NCI-H774 (cell line): ENCODE data around the gene MRPL21.

ENCODE experiments used
- DNase-seq: peaks from one replicate; lab custom pipeline; 2025; lab: John Stamatoyannopoulos, UW

Gene MRPL21

GRCh38 chr11:68935066-68935465, 31.4 kb upstream of the MRPL21 start:
- DNase-seq = no peak

GRCh38 chr11:68934666-68935065, 31.0 kb upstream of the MRPL21 start:
- no peak for DNase-seq

GRCh38 chr11:68934321-68934645, 30.7 kb upstream of the MRPL21 start:
- no peak for DNase-seq

GRCh38 chr11:68933605-68934320, 30.1 kb upstream of the MRPL21 start:
- no peak for DNase-seq

- no peak for DNase-seq
Measured at GRCh38 chr11:68932933-68933577, 29.4 kb upstream of the MRPL21 start.

- no peak for DNase-seq
Measured at GRCh38 chr11:68932358-68932757, 28.7 kb upstream of the MRPL21 start.

- no peak for DNase-seq
Measured at GRCh38 chr11:68931911-68932310, 28.3 kb upstream of the MRPL21 start.

- no peak for DNase-seq
Measured at GRCh38 chr11:68930991-68931855, 27.6 kb upstream of the MRPL21 start.

GRCh38 chr11:68929706-68930570, 26.3 kb upstream of the MRPL21 start:
- no peak for DNase-seq

GRCh38 chr11:68929135-68929534, 25.5 kb upstream of the MRPL21 start:
- no peak for DNase-seq

- DNase-seq = no peak
Measured at GRCh38 chr11:68928136-68928880, 24.7 kb upstream of the MRPL21 start.

GRCh38 chr11:68927280-68928135, 23.9 kb upstream of the MRPL21 start:
- DNase-seq = no peak

- DNase-seq = no peak
Measured at GRCh38 chr11:68925611-68926010, 22.0 kb upstream of the MRPL21 start.

GRCh38 chr11:68924073-68924925, 20.7 kb upstream of the MRPL21 start:
- no peak for DNase-seq

- DNase-seq = no peak
Measured at GRCh38 chr11:68923614-68924013, 20.0 kb upstream of the MRPL21 start.

- DNase-seq = no peak
Measured at GRCh38 chr11:68916439-68916838, 12.8 kb upstream of the MRPL21 start.

GRCh38 chr11:68914761-68915160, 11.1 kb upstream of the MRPL21 start:
- no peak for DNase-seq

- no peak for DNase-seq
Measured at GRCh38 chr11:68913188-68913587, 9.6 kb upstream of the MRPL21 start.

- no peak for DNase-seq
Measured at GRCh38 chr11:68912254-68912653, 8.6 kb upstream of the MRPL21 start.
